Stimulated activated CD4-positive, alpha-beta T cell treated with anti-CD3 and anti-CD28 coated beads, Interleukin-1b, Interleukin-23, amount 100 ng/mL, for 48 hours (primary cell): ENCODE data around the gene SLC13A5.
"Not testable (repeated sequence)": the region's sequence is repeated elsewhere in the genome, so short reads cannot be mapped to it uniquely, and the experiment has no call there.

Experiments used
- DNase-seq: peaks from one replicate; pipeline ENCODE4 v3.0.0-alpha.2; 2020

Gene SLC13A5

GRCh38 chr17:6658411-6658810 lies 54.8 kb downstream of the SLC13A5 start:
- DNase-seq = not testable (repeated sequence)

- DNase-seq = no peak
These were observed 55.4 kb downstream of the SLC13A5 start for GRCh38 chr17:6657633-6658287.

GRCh38 chr17:6656797-6657632 lies 56.2 kb downstream of the SLC13A5 start:
- DNase-seq = peak; percentile 68

- not testable (repeated sequence) for DNase-seq
These were observed 57.3 kb downstream of the SLC13A5 start for GRCh38 chr17:6655732-6656361.

GRCh38 chr17:6654841-6655731 lies 58.1 kb downstream of the SLC13A5 start:
- DNase-seq = no peak

GRCh38 chr17:6651919-6652452 lies 61.2 kb downstream of the SLC13A5 start:
- DNase-seq = peak; percentile 41

- DNase-seq = peak; percentile 96
These were observed 61.7 kb downstream of the SLC13A5 start, which contains the start of the genes C17orf100 and MED31 for GRCh38 chr17:6651354-6651918. C17orf100 (plus strand) TSS chr17:6651762; CDS start chr17:6651914, 152 bp downstream. MED31 (minus strand) TSS chr17:6651605; CDS start chr17:6651528, 77 bp downstream.

- DNase-seq = no peak
These were observed 65.0 kb downstream of the SLC13A5 start for GRCh38 chr17:6648181-6648580.

GRCh38 chr17:6643451-6644125 lies 69.6 kb downstream of the SLC13A5 start:
- no peak for DNase-seq

- DNase-seq = no peak
These were observed 70.6 kb downstream of the SLC13A5 start for GRCh38 chr17:6642592-6642991.

- DNase-seq = no peak
These were observed 71.8 kb downstream of the SLC13A5 start for GRCh38 chr17:6641247-6641863.

GRCh38 chr17:6640536-6641246 lies 72.5 kb downstream of the SLC13A5 start, which contains the start of the genes KIAA0753 and TXNDC17:
KIAA0753 (minus strand) TSS chr17:6640711; CDS start chr17:6635103, 5,608 bp downstream.
TXNDC17 (plus strand) TSS chr17:6641060; CDS start chr17:6641083, 23 bp downstream.
- DNase-seq = peak; percentile 94

- DNase-seq = peak; percentile 38
These were observed 73.3 kb downstream of the SLC13A5 start for GRCh38 chr17:6639586-6640535.

GRCh38 chr17:6639014-6639585 lies 74.1 kb downstream of the SLC13A5 start:
- DNase-seq = no peak

- no peak for DNase-seq
These were observed 74.9 kb downstream of the SLC13A5 start for GRCh38 chr17:6638046-6638908.

GRCh38 chr17:6637458-6637840 lies 75.7 kb downstream of the SLC13A5 start:
- no peak for DNase-seq
